IPS-11a (cell line): ENCODE data around the gene NPTN.
"Not testable (repeated sequence)": the region's sequence is repeated elsewhere in the genome, so short reads cannot be mapped to it uniquely, and the experiment has no call there.

ENCODE experiments used
- H3K4me3 ChIP-seq: one replicate; pipeline ENCODE4 v1.5.1; 2013; ENCODE audit warnings: low read depth, low read length, control low read depth

Gene NPTN

DNA sequence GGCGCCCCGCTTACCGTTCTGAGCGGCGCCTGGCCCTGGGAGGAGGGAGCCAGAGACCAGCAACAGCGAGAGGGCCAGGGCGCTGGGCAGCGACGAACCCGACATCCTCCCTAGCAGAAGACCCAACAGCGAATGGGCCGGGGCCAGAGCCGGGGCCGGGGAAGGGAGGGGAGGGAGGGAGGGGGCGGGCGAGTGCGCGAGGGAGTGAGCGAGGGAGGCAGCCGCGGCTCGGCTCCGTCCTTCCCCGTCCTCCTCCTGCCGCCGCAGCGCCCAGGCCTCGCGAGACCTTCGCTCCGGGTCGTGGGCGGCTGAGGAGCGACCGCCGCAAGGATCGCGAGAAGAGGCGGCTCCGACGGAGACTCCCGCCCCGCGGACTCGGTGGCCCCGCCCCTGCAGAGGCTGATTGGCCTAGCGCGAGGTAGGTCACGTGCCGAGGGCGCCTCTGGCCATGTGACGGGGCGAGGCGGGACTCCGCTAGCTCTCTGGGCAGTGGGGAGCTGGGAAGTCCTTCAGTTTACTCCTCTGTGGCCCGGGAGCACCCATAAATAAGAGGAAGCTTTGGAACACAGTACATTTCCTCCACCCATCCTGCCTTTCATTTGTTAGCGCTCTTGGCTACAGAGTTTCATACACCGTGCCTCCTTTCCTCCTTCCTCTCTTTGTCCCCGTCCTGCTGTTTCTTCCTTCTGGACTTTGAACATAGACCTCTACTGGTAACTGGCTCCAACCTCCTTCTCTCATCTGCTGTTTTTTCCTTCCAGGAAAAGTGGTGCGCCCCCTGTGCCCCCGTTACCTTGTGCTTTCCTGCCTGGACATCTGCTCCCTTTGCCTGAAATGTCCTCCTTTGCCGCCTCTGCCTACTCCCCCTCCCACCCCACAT lies at the start of gene NPTN:
Gene NPTN (minus strand): TSS at position 279 of the 880 bp plus-strand sequence. CDS start 174 bp downstream, at position 105.
- peak within 1 kb of the TSS; percentile 83 for H3K4me3 ChIP-seq

DNA sequence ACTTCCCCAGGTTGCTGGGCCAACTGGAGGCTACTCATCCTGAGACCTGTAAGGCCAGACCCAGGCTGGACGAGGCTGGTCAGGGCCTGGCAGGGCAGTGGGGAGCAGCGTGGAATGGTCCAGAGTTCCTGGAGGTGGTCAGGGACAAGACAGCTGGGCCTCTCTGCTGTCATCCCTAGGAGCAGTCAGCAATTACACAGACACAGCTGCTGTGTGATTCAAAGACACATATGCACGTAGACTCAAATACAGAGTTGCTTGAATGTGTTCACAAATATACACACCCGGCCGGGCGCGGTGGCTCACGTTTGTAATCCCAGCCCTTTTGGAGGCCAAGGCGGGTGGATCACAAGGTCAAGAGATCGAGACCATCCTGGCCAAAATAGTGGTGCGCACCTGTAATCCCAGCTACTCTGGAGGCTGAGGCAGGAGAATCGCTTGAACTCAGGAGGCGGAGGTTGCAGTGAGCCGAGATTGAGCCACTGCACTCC lies 49.5 kb upstream of the NPTN start:
- H3K4me3 ChIP-seq, result no peak overlapping the region

DNA sequence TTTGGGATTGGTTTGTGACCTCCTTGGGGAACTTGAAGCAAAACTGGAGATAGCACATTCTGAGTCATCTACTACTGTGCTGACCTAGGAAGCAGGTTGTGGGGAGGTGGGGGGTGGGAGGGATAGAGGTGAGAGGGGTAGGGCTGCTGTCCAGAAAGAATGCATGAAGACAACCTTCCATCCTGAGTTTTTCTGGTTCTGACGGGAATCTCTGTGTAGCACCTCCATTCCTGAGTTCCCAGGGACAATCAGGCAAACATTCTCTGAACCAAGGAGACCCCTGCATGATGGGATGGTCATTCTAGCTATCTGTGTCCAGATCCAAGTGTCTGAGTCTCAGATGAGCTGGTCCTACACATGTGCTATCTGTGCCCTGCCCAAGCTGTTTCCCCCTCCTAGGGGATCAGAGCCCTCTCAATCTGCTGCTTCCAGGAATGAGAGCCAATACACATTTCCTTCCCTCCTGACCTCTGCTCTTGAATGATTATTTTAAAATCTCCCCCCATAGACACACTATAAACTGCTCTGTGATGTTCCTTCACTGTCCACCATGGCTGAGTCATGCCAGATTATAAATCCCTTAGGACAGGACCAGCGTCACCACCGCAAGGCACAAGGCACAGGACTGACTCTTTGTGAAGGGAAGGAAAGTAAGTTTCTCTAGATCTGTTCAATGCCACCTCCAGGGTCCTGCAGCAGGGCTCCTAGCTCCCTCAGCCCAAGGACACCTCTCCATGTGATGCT lies 48.8 kb upstream of the NPTN start:
- H3K4me3 ChIP-seq, result no peak overlapping the region

DNA sequence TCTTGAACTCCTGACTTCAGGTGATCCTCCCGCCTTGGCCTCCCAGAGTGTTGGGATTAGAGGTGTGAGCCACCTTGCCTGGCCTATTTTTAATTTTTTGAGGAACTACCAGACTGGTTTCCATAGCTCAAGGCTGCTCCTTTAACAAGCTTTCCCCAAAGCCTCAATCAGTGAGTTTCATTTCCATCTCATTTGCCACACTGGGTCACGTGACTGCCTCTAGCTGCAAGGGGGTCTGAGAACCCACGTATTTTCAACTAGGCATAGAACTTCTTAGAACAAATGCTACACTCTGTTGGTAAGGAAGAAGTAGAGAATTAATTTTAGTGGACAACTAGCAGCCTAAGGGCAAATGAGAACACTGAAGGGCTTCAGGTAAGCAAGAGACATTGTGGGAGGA lies 47.9 kb upstream of the NPTN start:
- no peak overlapping the region for H3K4me3 ChIP-seq

DNA sequence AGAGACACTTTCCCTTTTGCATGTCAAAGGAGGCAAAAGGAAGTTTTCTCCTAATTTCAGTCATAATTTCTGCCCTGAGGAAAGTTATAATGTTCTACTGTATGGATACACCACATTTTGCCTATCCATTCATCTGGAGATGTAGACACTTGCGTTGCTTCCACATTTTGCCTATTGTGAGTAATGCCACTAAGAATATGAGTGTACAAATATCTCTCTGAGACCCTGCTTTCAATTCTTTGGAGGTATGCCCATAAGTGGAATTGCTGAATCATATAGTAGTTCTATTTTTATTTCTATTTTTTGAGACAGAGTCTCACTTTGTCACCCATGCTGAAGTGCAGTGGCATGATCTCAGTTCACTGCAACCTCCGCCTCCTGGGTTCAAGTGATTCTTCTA lies 47.4 kb upstream of the NPTN start:
- no peak overlapping the region for H3K4me3 ChIP-seq

DNA sequence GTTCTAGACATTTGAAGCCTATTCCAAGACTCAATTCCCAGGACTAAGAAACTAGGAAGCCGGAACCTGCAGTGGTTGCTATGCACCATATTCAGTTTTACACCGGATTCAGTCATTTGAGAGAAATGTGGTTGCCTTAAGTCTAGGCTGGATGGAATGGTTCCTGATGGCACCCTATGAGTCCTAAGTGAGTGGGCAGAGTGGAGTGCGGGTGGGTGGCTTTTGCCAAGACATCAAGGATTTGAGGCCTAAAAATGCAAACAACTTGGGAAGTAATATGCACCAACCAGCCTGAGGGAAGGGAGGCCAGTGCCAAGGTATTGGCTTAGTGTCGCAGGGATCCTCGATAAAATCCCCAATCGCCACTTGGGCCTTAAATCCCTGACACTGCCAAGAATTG lies 46.8 kb upstream of the NPTN start:
- no peak overlapping the region for H3K4me3 ChIP-seq

DNA sequence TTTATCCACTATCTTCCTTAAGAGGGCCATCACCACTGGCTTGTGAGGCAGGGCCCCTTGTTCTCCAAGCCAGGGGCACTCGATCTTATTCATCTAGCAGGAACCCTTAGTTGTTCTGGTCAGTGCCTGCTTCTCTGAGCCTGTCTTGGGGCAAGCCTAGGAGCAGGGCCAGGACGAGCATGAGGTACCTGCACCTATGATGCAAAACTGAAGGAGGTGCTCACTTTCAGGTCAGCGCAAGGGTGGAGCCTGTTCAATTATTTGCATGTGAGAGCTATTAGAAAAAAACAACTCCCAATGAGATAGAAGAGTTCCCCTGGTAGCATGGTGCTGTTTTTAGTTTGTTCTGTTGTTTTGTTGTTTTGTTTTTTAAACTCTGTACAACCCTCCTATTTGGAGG lies 46.0 kb upstream of the NPTN start:
- no peak overlapping the region for H3K4me3 ChIP-seq

DNA sequence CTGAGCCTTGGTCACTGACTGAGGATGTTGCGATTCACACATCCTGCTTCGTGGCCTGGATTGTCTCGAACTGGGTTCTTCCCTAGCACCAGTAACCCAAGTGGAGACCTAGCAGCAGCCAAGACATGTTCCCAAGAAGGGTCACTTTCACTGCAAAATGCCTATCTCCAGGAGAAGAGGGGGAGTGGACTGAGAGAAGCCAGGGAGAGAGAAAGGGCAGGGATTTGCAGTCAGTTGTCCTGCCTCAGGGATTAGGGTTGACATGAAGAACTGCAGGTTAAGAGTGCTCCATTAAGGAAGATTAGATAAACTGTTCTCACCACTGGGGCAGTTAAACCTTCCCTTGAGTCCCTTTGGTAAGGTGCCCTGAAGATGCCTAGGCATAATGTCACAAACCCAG lies 45.3 kb upstream of the NPTN start:
- no peak overlapping the region for H3K4me3 ChIP-seq

DNA sequence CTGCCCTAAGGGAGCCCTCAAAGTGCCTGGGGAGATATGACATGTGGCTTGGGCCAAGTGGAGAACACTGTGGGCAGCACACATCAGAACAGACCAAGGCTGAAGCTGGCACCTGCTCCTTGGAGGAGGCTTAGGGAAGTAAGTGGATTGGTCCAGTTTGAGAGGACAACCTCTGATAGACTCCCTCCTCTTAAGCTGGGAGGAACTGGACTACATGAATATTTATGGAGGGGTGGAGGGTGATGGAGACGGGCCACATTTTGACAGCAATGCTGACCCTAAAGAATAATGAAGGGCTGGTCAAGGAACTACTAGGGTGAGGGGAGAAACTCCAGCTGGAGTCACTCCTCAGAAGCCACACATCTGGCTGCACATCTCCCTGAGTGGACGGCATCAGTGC lies 44.5 kb upstream of the NPTN start:
- H3K4me3 ChIP-seq, result no peak overlapping the region

DNA sequence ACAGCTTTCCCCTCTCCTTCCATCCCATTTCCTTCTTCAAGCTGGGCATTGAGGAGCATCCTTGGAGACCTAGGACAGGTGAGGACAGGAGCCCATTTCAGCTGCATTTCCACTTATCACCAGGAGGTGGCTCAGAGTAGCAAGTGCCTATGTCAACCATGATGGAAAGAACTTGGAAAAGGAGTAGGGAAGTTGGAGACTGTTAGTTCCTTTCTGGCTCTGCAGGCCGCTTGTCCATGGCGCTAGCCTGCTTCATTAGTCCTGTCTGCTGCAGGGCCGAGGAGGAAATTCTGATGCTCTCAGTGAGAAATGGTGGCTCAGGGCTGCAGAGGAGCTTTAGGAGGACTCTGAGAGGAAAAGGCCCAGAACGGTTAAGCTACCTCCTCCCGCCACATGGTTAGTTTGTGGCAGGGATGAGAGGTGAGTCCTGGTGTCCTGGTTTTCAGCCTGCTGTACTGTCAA lies 44.0 kb upstream of the NPTN start:
- H3K4me3 ChIP-seq, result no peak overlapping the region

DNA sequence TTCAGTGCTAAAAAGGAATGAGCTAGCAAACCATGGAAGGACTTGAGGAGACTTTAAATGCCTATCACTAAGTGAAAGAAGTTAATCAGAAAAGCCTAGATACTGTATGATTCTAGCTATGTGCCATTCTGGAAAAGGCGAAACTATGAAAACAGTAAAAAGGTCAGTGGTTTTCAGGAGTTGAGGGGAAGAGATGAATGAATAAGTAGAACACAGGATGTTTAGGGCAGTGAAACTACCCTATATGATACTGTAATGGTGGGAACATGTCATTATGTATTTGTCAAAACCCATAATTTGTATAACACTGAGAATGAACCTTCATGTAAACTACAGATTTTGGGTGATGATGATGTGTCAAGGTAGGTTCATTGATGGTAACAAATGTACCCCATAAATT lies 41.4 kb upstream of the NPTN start:
- no peak overlapping the region for H3K4me3 ChIP-seq

DNA sequence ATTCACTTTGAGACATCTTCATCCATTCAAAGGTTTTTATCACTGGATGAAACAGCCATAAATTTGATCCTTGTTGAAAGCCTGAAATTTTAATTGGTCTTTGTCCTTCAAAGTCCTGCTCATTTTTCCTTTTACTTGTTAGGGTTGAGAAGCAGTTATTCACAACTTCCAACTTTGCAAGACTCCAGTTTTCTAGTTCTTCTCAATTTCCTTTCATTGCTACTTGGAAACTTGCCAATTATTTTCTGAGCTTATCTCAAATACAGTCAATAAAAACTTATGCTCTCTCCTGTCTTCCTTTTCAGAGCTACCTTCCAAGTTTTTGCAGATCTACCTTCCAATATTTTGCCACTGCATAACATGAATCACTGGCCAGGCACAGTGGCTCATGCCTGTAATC lies 27.3 kb upstream of the NPTN start:
- H3K4me3 ChIP-seq, result no peak overlapping the region

DNA sequence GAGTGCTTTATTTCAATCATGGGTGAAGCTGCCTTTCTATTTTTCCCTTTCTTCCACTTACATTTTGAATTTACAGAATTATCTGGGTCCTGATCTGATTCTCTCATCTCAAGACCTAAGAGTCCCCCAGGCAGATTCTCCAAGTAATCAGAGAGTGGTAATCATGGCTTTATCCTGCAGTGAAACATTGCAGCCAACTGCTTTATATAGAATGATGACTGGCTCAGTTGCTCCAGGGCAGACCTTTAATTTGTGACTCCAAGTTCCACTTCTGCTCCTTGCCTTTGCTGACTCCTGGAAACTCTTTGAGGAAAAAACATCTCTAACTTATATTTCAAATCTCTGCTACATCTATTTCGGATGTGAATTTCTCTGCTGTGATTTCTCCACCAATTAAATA lies 25.5 kb upstream of the NPTN start:
- H3K4me3 ChIP-seq, result no peak overlapping the region

DNA sequence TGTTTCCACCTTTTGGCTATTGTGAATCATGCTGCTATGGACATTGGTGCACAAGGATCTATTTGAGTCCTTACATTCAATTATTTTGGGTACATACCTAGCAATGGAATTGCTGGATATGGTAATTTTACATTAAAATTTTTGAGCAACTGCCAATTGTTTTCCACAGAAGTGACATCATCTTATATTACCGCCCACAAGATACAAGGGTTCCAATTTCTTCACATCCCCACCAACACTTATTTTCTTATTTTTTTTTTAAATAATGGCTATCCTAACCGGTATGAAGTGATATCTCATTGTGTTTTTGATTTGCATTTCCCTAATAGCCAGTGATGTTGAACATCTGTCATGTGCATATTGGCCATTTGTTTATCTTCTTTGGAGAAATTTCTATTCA lies 22.5 kb upstream of the NPTN start:
- H3K4me3 ChIP-seq, result no peak overlapping the region

DNA sequence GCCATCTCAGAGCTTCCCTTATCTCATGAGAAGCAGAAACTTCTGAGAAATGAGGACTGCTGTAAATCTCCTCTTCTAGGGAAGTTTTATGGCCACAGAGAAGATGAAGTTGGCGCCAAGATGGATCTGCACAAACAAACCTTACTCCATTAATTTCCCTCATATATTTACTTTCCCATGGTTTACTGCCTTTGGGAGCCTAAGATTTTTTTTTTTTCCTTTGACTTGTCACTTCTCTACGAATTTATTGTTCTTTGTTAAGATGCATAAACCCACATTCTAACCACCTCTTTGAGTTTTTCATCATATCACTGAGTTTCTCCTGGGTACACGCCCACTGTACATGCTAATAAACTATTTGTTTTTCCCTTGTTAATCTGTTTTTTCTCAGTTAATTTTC lies 21.5 kb upstream of the NPTN start:
- no peak overlapping the region for H3K4me3 ChIP-seq

DNA sequence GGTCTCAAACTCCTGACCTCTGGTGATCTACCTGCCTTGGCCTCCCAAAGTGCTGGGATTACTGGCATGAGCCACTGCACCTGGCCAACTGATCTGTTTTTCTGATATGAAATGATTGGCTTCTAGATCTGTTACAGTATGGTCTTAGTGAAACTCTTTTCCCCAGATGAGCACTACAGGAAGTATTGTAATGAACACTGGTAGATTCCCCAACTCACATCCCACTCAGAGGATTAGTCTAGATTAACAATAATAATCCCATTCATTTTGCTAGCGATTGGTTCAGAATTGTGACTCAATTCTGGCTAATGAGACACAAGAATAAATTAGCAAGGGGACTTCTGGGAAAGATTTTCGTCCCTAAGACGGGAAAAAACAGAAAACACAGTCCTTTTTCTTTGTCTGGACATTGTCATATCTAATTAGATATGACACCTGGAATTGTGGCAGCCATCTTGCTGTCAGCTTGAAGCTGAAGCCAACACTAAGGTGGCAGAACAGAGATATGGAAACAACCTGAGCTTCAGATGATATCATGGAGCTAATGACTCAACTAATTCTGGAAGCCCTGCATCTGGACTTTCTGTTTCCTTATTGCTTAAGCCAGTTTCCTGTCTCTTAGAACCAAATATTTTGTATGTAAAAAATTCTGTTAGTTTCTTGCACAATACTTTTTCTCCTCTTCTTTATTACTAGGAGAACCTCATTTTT lies 17.4 kb upstream of the NPTN start:
- no peak overlapping the region for H3K4me3 ChIP-seq

DNA sequence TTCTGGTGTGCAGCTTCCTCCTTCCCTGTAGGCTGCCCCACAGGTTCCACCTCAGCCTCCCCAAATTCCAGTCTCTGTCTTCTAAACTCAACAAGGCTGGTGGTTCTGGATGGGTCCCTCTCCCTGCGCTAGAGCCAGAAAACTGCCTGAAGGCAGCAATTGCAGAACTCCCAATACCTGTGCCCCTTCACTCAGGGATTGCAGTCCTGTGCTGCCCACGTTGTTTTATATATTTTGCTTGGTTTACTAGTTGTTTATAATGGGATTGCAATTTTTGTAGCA lies 14.8 kb upstream of the NPTN start:
- H3K4me3 ChIP-seq, result no peak overlapping the region

DNA sequence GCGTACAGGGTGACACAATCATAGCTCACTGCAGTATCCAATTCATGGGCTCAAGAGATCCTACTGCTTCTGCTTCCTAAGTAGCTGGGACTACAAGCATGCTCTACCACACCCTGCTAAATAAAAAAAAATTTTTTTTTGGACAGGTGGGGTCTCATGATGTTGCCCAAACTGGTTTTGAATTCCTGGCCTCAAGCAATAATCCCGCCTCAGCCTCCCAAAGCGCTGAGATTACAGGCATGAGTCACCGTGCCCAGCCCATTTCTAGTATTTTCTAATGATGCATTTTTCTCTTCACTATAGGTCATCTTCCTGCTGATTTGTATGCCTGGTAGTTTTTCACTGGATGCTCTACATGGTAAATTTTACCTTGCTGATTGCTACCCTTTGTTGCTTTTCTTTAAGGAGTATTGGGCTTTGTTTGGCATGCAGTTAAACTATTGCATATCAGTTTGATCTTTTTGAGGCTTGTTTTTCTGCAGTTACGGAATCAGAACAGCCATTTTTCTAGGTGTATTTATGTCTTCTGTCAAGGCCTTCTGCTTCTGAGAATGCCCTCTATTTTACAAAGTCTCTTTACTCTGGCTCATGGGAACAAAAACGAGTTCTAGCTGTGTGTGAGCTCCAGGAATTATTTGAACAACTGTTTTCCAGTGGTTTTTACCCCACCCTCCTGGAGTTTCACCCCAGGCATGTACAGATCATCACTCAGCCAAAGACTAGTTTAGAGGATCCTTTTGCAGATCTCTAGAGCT lies 14.2 kb upstream of the NPTN start:
- no peak overlapping the region for H3K4me3 ChIP-seq

DNA sequence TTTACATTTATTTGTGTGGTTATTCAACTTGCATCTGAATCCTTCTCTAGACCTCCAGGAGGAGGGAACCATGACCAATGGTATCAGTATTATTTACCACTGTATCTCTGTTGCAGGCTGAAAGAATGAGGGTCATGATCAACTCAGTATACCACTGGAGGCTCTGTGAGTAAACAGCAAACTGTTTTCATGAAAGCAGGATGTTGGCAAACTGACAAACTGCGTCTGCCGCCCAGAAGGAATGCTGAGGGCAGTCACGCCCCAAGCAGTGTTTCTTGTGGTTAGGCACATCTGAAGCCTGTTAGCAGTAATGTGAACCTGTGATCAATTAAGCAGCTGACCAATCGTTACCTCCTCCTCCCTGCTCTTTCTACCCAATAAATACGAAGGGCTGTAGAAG lies 6.3 kb upstream of the NPTN start:
- H3K4me3 ChIP-seq, result not testable (repeated sequence)

DNA sequence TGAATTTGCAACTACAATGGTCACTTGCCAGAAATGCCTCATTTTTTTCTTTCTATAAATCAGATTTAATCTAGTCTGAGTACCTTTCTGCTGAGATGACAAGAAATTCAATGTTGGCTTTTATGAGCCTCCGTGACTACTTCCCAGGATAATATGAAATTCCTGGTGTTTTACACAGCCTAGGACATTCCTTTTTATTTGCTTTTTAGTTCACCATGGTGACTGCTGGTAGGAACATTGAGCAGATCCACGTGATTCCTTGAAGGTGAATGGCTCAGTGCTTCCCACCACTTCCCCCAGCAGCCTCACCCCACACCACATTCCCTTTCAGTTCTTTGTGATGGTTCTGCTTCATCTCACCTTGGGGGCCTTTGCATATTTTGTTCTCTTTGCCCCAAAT lies 4.3 kb upstream of the NPTN start:
- no peak overlapping the region for H3K4me3 ChIP-seq

DNA sequence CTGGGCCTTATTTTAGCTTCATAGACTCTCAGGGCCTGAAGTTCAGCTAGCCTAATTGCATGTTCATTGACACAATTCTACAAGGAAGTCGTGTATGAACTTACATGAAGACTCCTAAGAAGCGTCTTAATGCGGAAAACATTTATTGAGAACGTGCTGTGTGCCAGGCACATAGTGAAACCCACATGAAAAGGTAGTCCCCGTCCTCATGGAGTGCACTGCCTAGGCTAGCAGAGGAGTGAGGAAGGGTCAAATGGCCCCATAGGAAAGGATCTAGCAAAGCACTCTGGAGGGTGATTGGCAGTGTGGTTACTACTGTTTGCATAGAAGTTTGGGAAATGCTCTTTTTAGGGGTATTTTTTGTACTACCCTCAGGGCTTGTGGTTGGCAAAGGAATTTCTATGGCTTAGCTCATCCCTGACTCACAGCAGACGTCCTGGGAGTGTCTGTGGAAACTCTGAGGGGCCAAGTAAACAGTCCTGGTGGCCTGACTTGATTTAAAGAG lies 854 bp upstream of the NPTN start:
- no peak overlapping the region for H3K4me3 ChIP-seq
